Stimulated activated CD4-positive, alpha-beta T cell treated with anti-CD3 and anti-CD28 coated beads, Interleukin-1b, Interleukin-23, amount 100 ng/mL, for 4 hours (primary cell): ENCODE measurements around the gene EPPIN.
"Not testable (repeated sequence)": the region's sequence is repeated elsewhere in the genome, so short reads cannot be mapped to it uniquely, and the experiment has no call there.

Experiments used
- DNase-seq, 2 donors: peaks; one replicate each; pipeline ENCODE4 v3.0.0-alpha.2; 2020; ENCODE audit warnings: low read depth in 2 of 2

The EPPIN gene

GRCh38 chr20:45547206-45547770, at the start of gene EPPIN:
Gene EPPIN (minus strand): TSS chr20:45547401. CDS start chr20:45547357, 44 bp downstream.
- DNase-seq, result no peak

- DNase-seq, result no peak
Observed at GRCh38 chr20:45595235-45595634, 48.0 kb upstream of the EPPIN start.

- DNase-seq, result no peak
Observed at GRCh38 chr20:45593498-45593897, 46.3 kb upstream of the EPPIN start.

GRCh38 chr20:45592574-45593189, 45.5 kb upstream of the EPPIN start:
- DNase-seq, result no peak

- no peak for DNase-seq
Observed at GRCh38 chr20:45589725-45590124, 42.5 kb upstream of the EPPIN start.

- DNase-seq, result no peak
Observed at GRCh38 chr20:45588800-45589199, 41.6 kb upstream of the EPPIN start.

- DNase-seq, result not testable (repeated sequence)
Observed at GRCh38 chr20:45585986-45586385, 38.8 kb upstream of the EPPIN start.

GRCh38 chr20:45584294-45584693, 37.1 kb upstream of the EPPIN start:
- not testable (repeated sequence) for DNase-seq

- DNase-seq, result no peak
Observed at GRCh38 chr20:45583502-45583901, 36.3 kb upstream of the EPPIN start.

GRCh38 chr20:45581702-45582101, 34.5 kb upstream of the EPPIN start:
- no peak for DNase-seq

- DNase-seq, result no peak
Observed at GRCh38 chr20:45579184-45579583, 32.0 kb upstream of the EPPIN start, which contains the start of gene WFDC8. Gene WFDC8 (minus strand): TSS chr20:45579284. CDS start chr20:45579247, 37 bp downstream.

- no peak for DNase-seq
Observed at GRCh38 chr20:45578231-45578630, 31.0 kb upstream of the EPPIN start.

- no peak for DNase-seq
Observed at GRCh38 chr20:45576995-45577394, 29.8 kb upstream of the EPPIN start.

- no peak for DNase-seq
Observed at GRCh38 chr20:45575931-45576330, 28.7 kb upstream of the EPPIN start.

GRCh38 chr20:45569650-45570049, 22.4 kb upstream of the EPPIN start:
- not testable (repeated sequence) for DNase-seq

GRCh38 chr20:45564760-45565276, 17.6 kb upstream of the EPPIN start:
- DNase-seq, result no peak

GRCh38 chr20:45555198-45555597, 8.0 kb upstream of the EPPIN start:
- DNase-seq, result no peak

GRCh38 chr20:45552456-45552855, 5.3 kb upstream of the EPPIN start:
- DNase-seq, result no peak

GRCh38 chr20:45550765-45551164, 3.6 kb upstream of the EPPIN start:
- no peak for DNase-seq

GRCh38 chr20:45548410-45548809, 1.2 kb upstream of the EPPIN start:
- no peak for DNase-seq

- no peak for DNase-seq
Observed at GRCh38 chr20:45545754-45546453, 1.3 kb downstream of the EPPIN start.

GRCh38 chr20:45545351-45545750, 1.9 kb downstream of the EPPIN start:
- no peak for DNase-seq

GRCh38 chr20:45539382-45539781, 7.8 kb downstream of the EPPIN start, which contains the start of gene WFDC6:
Gene WFDC6 (minus strand): TSS chr20:45539482. CDS start chr20:45539407, 75 bp downstream.
- no peak for DNase-seq
